GM18907 (cell line): Measurements from ENCODE around the gene PDXK.

ENCODE experiments used
- ATAC-seq: cut with Tn5 transposase; IDR thresholded peaks from one replicate; pipeline ENCODE4 v1.9.1; 2021; ENCODE audit warnings: mild to moderate bottlenecking, moderate library complexity; ENCODE audit not compliant: unreplicated experiment

The PDXK gene

DNA sequence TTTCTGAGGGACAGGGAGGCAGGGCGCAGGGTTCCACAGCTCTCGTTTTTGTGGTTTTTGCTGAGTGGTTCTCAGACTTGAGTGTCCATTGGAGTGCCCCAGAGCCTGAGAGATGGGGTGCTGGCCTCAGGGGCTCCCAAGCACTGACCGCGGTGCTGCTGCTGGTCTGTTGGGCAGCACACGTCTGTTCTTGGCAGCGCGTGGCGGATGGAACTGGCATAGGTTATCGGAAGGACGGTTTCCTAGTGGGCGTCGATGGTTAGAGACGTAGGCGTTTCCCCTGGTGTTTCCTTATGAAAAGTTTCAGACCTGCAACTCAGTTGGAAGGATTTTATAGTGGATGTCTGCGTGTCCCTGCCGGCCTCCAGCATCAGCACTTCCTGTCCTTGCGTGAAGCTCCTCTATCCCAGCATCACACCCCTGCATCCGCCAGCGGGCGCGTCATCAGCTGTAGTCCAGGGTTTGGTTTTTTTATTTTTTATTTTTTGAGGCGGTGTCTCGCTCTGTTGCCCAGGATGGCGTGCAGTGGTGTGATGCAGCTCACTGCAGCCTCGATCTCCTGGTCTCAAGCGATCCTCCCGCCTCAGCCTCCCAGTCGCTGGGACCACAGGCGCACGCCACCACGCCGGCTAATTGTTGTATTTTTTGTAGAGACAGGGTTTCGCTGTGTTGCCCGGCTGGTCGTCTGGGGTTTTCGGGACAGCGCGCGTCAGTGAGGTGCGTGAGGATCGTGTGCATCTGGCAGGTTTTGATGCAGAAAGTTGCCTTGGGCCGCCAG, 82.3 kb downstream of the PDXK start:
- ATAC-seq = no peak

DNA sequence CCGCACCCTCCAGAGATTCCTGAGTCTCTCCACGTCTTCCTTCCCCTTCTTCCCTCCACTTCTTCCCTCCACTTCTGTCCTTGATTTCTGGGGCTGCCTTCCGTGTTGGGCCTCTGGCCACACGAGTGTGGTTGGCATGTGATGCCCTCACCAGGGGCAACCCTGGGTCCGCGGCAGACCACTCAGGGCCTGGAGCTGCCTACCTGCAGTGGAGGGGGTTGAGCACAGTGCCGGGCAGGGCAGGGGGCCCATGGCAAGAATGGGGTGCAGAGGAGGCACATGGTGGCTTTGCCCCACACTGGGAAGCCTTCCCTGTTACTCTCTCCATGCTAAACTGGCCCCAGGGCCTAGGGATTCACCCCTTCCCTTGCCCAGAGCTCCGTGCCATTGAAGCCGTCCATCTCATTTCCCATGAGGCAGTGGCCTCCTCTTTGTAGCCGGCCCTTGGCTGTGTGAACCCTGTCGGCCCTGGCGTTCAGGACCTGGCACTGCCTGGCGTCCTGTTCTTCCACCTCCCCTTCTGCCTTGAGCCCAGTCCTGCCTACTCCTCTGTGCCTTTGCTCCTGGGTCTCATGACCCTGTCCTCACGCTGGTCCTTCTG, 83.9 kb downstream of the PDXK start:
- no peak for ATAC-seq

DNA sequence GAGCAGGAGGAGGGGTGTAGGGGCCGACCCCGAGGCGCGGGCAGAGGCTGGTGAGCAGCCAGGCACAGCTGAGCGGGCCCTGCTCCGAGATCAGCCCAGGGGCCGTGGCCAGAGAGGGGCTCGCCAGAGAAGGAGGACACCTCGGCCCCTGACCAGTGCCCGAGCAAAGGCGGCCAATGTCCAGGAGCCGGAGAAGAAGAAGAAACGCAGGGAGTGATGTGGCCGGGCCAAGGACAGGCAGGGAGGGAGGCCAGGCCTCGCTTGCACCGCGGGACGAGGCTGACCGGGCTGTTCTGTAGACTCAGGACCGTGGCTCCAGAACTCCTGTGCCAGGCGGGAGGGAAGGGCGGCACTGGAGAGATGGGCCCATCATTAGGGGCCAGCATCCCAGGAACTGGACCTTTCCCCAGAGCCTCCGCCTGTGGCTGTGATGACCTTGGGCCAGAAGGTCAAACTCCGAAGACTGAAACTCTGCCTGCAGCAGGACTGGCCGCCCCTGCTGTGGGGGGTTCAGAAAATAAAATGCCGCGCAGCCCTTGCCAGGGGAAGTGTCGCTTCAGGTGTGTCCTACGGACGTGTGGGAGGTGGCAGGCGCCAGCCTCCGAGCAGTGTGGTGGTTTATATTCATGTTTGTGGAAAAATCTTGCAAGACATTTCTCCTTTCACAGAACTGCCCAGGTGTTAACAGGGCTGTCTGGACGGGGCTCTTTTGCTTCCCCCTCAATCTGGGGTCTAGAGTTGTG, 84.8 kb downstream of the PDXK start:
- ATAC-seq = no peak

GRCh38 chr21:43805275-43805800, 86.4 kb downstream of the PDXK start:
- peak; percentile 71 for ATAC-seq

DNA sequence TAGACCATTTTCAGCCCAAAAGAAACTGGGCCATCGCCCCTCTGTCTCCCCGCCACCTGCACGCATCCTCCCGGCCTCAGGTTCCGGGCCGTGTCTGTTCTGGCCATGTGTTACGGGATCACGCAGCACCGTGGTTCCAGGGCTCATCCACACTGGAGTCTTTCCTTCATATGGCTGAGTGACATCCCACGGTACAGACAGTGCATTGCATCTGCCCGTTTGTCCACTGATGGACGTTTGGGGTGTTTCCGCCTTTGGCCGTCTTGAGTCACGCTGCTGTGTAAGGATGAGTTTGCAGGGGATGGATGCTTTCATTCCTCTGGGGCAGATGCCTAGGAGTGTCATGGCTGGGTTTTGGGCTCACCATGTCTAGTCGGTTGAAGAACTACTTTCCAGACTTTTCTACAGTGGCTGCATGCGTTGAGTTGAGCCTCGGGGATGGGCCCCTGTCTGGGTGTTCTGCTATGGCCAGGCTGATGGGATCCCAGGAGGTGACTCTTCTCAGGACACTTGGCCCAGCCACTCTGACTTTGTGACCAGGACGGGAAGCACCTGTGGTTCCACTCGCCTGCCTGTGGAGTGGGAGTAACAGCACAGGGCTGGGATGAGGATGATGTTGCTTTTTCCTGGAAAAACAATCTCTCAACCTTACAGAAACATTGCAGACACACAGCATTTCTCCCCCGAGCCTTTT, 87.2 kb downstream of the PDXK start:
- peak; percentile 3 for ATAC-seq

- no peak for ATAC-seq
Measured at GRCh38 chr21:43808367-43808766, 89.4 kb downstream of the PDXK start.

DNA sequence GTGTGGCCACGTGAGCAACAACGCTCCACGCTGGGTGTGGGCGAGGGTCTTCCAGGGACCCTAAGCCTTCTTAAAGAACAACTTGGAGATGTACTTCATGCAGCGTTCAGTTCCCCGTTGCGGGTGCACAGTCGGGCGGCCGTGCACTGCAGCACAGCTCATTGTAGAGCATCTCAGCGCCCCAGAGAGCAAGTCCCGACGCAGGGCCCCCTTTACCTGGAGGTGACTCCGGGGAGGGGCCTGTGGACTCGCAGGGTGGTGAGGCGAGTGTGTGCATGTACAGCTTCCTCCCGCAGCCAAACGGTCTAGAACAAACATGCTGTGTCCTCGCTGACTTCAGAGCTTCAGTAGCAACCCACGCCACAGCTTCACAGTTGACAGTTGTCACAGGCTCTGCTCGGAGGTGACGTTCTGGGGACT, 89.9 kb downstream of the PDXK start:
- ATAC-seq = no peak

GRCh38 chr21:43809346-43809799, 90.4 kb downstream of the PDXK start:
- no peak for ATAC-seq

- ATAC-seq = no peak
Measured at GRCh38 chr21:43809853-43810504, 91.0 kb downstream of the PDXK start.

GRCh38 chr21:43810505-43811261, 91.8 kb downstream of the PDXK start:
- peak; percentile 56 for ATAC-seq

- no peak for ATAC-seq
Measured at GRCh38 chr21:43811262-43812105, 92.6 kb downstream of the PDXK start.
